CD14-positive monocyte (primary cell): Measurements from ENCODE around the gene KRT23. TPM values are rescaled to one million over a fixed set of nuclear protein-coding genes. Genes with fewer than 3 reads are reported as not detected.
A peak's percentile ranks its signal among the peaks of the same experiment; 100 is the strongest.

Experiments
- DNase-seq, 3 donors: peaks; one replicate each; pipeline ENCODE4 v3.0.0-alpha.2; 2011 to 2022
- H2AFZ ChIP-seq: 2 replicates; pipeline ENCODE4 v1.6.0; 2012; ENCODE audit warnings: mild to moderate bottlenecking, low read depth, low read length, inconsistent platforms; ENCODE audit not compliant: insufficient read depth, poor library complexity, severe bottlenecking
- H3K27ac ChIP-seq, 2 donors: 1 replicate in 1 of 2; 2 replicates in 1 of 2; pipeline ENCODE4 v1.5.1; 2012 to 2013; ENCODE audit warnings: low read length in 2 of 2, control low read depth in 1 of 2, inconsistent platforms in 1 of 2, low read depth in 1 of 2, mild to moderate bottlenecking in 1 of 2
- H3K27me3 ChIP-seq, 2 donors: one replicate each; pipeline versions ENCODE4 v1.6.0 to v1.6.1; 2011 to 2013; ENCODE audit warnings: low read length in 2 of 2; ENCODE audit not compliant: control insufficient read depth in 2 of 2, insufficient read depth in 2 of 2
- H3K36me3 ChIP-seq, 2 donors: replicated peaks in 1 of 2; 1 replicate in 1 of 2; 2 replicates in 1 of 2; pipeline versions ENCODE4 v1.5.1 to v1.6.1; 2012 to 2013; ENCODE audit warnings: low read length in 2 of 2, control low read depth in 1 of 2, inconsistent platforms in 1 of 2, mild to moderate bottlenecking in 1 of 2; ENCODE audit not compliant: insufficient read depth in 2 of 2, control insufficient read depth in 1 of 2
- H3K4me1 ChIP-seq, 2 donors: 1 replicate in 1 of 2; 2 replicates in 1 of 2; pipeline versions ENCODE4 v1.5.1 to v1.6.1; 2012 to 2013; ENCODE audit warnings: low read length in 2 of 2, control low read depth in 1 of 2, inconsistent platforms in 1 of 2, mild to moderate bottlenecking in 1 of 2, moderate library complexity in 1 of 2; ENCODE audit not compliant: insufficient read depth in 2 of 2, control insufficient read depth in 1 of 2
- H3K4me2 ChIP-seq: replicated peaks from 2 replicates; pipeline ENCODE3; 2012; ENCODE audit warnings: low read length, moderate library complexity, mild to moderate bottlenecking; ENCODE audit not compliant: poor library complexity, severe bottlenecking; ENCODE audit errors: extremely low read depth
- H3K4me3 ChIP-seq, 3 experiments: fragments of 200-600 bp in 1 of 3; sonication (generic) in 1 of 3; replicated peaks in 1 of 3; 1 replicate in 2 of 3; 2 replicates in 1 of 3; pipeline ENCODE4 v1.5.1; 2011 to 2013; ENCODE audit warnings: low read length in 3 of 3, mild to moderate bottlenecking in 3 of 3, control low read depth in 2 of 3, low read depth in 2 of 3, inconsistent platforms in 1 of 3, moderate library complexity in 1 of 3
- H3K79me2 ChIP-seq: 2 replicates; pipeline ENCODE4 v1.6.0; 2012; ENCODE audit warnings: mild to moderate bottlenecking, control low read depth, inconsistent platforms, low read length, moderate library complexity; ENCODE audit not compliant: insufficient read depth
- H3K9ac ChIP-seq: 2 replicates; pipeline ENCODE4 v1.6.0; 2017; ENCODE audit warnings: low read length, mild to moderate bottlenecking; ENCODE audit not compliant: insufficient read depth, poor library complexity, severe bottlenecking
- H3K9me3 ChIP-seq, 2 donors: replicated peaks in 1 of 2; 1 replicate in 1 of 2; 2 replicates in 1 of 2; pipeline versions ENCODE4 v1.5.1 to v1.6.1; 2012 to 2013; ENCODE audit warnings: low read length in 2 of 2, control low read depth in 1 of 2; ENCODE audit not compliant: control insufficient read depth in 1 of 2, insufficient read depth in 1 of 2
- H4K20me1 ChIP-seq: 2 replicates; pipeline ENCODE4 v1.6.0; 2012; ENCODE audit warnings: mild to moderate bottlenecking, low read length, control low read depth, moderate library complexity; ENCODE audit not compliant: insufficient read depth
- H3K27ac Mint-ChIP-seq, 7 donors: one replicate each; pipeline ENCODE4 v1.8.0; 2020; ENCODE audit warnings: mild to moderate bottlenecking in 7 of 7, mixed read lengths in 7 of 7, moderate library complexity in 6 of 7, inconsistent platforms in 2 of 7
- H3K27me3 Mint-ChIP-seq, 3 donors: one replicate each; pipeline ENCODE4 v1.8.0; 2021 to 2022; ENCODE audit warnings: low read depth in 3 of 3, mild to moderate bottlenecking in 3 of 3, mixed read lengths in 3 of 3, moderate library complexity in 3 of 3, inconsistent platforms in 1 of 3
- H3K36me3 Mint-ChIP-seq, 2 donors: one replicate each; pipeline ENCODE4 v1.8.0; 2020; ENCODE audit warnings: mixed read lengths in 2 of 2, inconsistent platforms in 1 of 2, mild to moderate bottlenecking in 1 of 2
- H3K4me1 Mint-ChIP-seq: one replicate; pipeline ENCODE4 v1.8.0; 2020; ENCODE audit warnings: mild to moderate bottlenecking, mixed read lengths
- H3K4me3 Mint-ChIP-seq, 2 donors: one replicate each; pipeline ENCODE4 v1.8.0; 2020; ENCODE audit warnings: mild to moderate bottlenecking in 2 of 2, mixed read lengths in 2 of 2, moderate library complexity in 1 of 2
- H3K9me3 Mint-ChIP-seq, 7 donors: one replicate each; pipeline ENCODE4 v1.8.0; 2020 to 2022; ENCODE audit warnings: mixed read lengths in 7 of 7, mild to moderate bottlenecking in 6 of 7, moderate library complexity in 6 of 7, inconsistent platforms in 2 of 7
- CTCF ChIP-seq: fragments of 200-600 bp; IDR thresholded peaks from one replicate; pipeline ENCODE4 v1.8.0; 2022; ENCODE audit warnings: antibody characterized with exemption, mild to moderate bottlenecking
- WGBS: methylation state at CpG from one replicate; pipeline ENCODE4 v1.1.5; 2013; ENCODE audit warnings: missing lambda C conversion rate; ENCODE audit not compliant: insufficient coverage; 5-methylcytosine and 5-hydroxymethylcytosine counted together
- intact Hi-C, 2 donors: fragments of 100-400 bp; cut with micrococcal nuclease; formaldehyde crosslinking; loops; one replicate each; pipeline versions ENCODE4 v1.15.0 to v1.15.1; 2023
- polyA plus RNA-seq, 3 donors: library from polyadenylated mRNA; depleted of rRNA in 1 of 3; unstranded in 2 of 3; stranded (reverse) in 1 of 3; fragments of 300-500 nt in 2 of 3; fragments of >200 nt in 1 of 3; fragmentation: Illumina TruSeq in 2 of 3; gene quantifications; 1 replicate in 2 of 3; 2 replicates in 1 of 3; pipeline ENCODE4 v1.2.3, GENCODE V29; 2012 to 2021

The KRT23 gene
- polyA plus RNA-seq, 3 donors = 1.7 to 7.6 (median 3.6) TPM

GRCh38 chr17:40938981-40939380, 1.5 kb upstream of the KRT23 start:
- peaks cover 2 to 12% (median 4%) of the 10 kb centered on the region in 3 donors for H3K27me3 Mint-ChIP-seq
- Histone ChIP-seq H3K9ac (no peak overlapping the region), H3K4me1 (peaks cover 13 to 17% of the 10 kb centered on the region in 2 donors), H3K27ac (no peak overlapping the region), H4K20me1 (no peaks in the 10 kb centered on the region), H2AFZ (no peak overlapping the region), H3K4me3 (no peak overlapping the region), H3K4me2 (no peak overlapping the region), H3K9me3 (no peaks in the 10 kb centered on the region), H3K36me3 (no peaks in the 10 kb centered on the region), H3K79me2 (no peaks in the 10 kb centered on the region), H3K27me3 (peaks cover 2 to 3% of the 10 kb centered on the region in 2 donors)
- no CpG with 5 or more reads among the region's 3 CpGs for WGBS
- peaks cover 4 to 14% (median 7%) of the 10 kb centered on the region in 7 donors for H3K9me3 Mint-ChIP-seq
- peaks cover 14% of the 10 kb centered on the region for H3K4me1 Mint-ChIP-seq
- DNase-seq = no peak
- H3K36me3 Mint-ChIP-seq = no peaks in the 10 kb centered on the region
- intact Hi-C loops = no loop called here
- TF ChIP-seq CTCF = no peak
- no peak overlapping the region for H3K27ac Mint-ChIP-seq
- no peak overlapping the region for H3K4me3 Mint-ChIP-seq

- no peaks in the 10 kb centered on the region for H3K9me3 ChIP-seq
- peaks cover 6 to 10% (median 8%) of the 10 kb centered on the region in 3 donors for H3K27me3 Mint-ChIP-seq
- H3K9me3 Mint-ChIP-seq = peaks cover 0 to 8% (median 0%) of the 10 kb centered on the region in 7 donors
- H3K4me1 ChIP-seq = peaks cover 13 to 17% of the 10 kb centered on the region in 2 donors
- H2AFZ ChIP-seq = no peak overlapping the region
- peak overlapping the region; percentile 9 for H3K4me2 ChIP-seq
- peaks cover 14% of the 10 kb centered on the region for H3K4me1 Mint-ChIP-seq
- peaks cover 7 to 12% of the 10 kb centered on the region in 2 donors for H3K27me3 ChIP-seq
- no peak overlapping the region for H3K9ac ChIP-seq
- no peaks in the 10 kb centered on the region for H3K36me3 ChIP-seq
- H3K4me3 Mint-ChIP-seq = no peak overlapping the region
- no peaks in the 10 kb centered on the region for H4K20me1 ChIP-seq
- H3K36me3 Mint-ChIP-seq = no peaks in the 10 kb centered on the region
- H3K79me2 ChIP-seq = no peaks in the 10 kb centered on the region
- intact Hi-C loops = no loop called here
- no peak overlapping the region for H3K4me3 ChIP-seq
- H3K27ac Mint-ChIP-seq = peak overlapping the region in 6 of 7 donors; percentile 2 to 82 (median 42)
- peak overlapping the region in 1 of 2 donors; percentile 71 for H3K27ac ChIP-seq
- DNase-seq = no peak
- WGBS = 100% methylated on average over 1 of the region's 5 CpGs
- no peak for TF ChIP-seq CTCF
These were observed 470 bp downstream of the KRT23 start for GRCh38 chr17:40936976-40937375.
